GM18519 (cell line): ENCODE results near the gene TMEM132A.

Experiments used
- ATAC-seq: cut with Tn5 transposase; IDR thresholded peaks from one replicate; pipeline ENCODE4 v1.9.1; 2021; ENCODE audit warnings: mild to moderate bottlenecking, moderate library complexity; ENCODE audit not compliant: unreplicated experiment, low FRiP score

The TMEM132A gene

GRCh38 chr11:60921259-60921658 lies 3.0 kb upstream of the TMEM132A start:
- ATAC-seq: no peak

GRCh38 chr11:60921777-60922335 lies 2.4 kb upstream of the TMEM132A start:
- no peak for ATAC-seq

- no peak for ATAC-seq
Measured at GRCh38 chr11:60922906-60923305, 1.4 kb upstream of the TMEM132A start.

- ATAC-seq: no peak
Measured at GRCh38 chr11:60923326-60923725, 934 bp upstream of the TMEM132A start.

- ATAC-seq: no peak
Measured at GRCh38 chr11:60923800-60924109, 505 bp upstream of the TMEM132A start.

- ATAC-seq: no peak
Measured at GRCh38 chr11:60924906-60925853, 920 bp downstream of the TMEM132A start.

GRCh38 chr11:60925868-60926267 lies 1.6 kb downstream of the TMEM132A start:
- ATAC-seq: no peak

GRCh38 chr11:60926500-60926899 lies 2.2 kb downstream of the TMEM132A start:
- ATAC-seq: no peak

- ATAC-seq: no peak
Measured at GRCh38 chr11:60927061-60927592, 2.9 kb downstream of the TMEM132A start.

- ATAC-seq: no peak
Measured at GRCh38 chr11:60927600-60927999, 3.3 kb downstream of the TMEM132A start.

GRCh38 chr11:60928563-60929001 lies 4.3 kb downstream of the TMEM132A start:
- ATAC-seq: no peak

GRCh38 chr11:60929764-60930163 lies 5.5 kb downstream of the TMEM132A start:
- ATAC-seq: no peak

GRCh38 chr11:60930394-60930793 lies 6.1 kb downstream of the TMEM132A start:
- no peak for ATAC-seq

- no peak for ATAC-seq
Measured at GRCh38 chr11:60931917-60932316, 7.7 kb downstream of the TMEM132A start.

- ATAC-seq: no peak
Measured at GRCh38 chr11:60932605-60933356, 8.5 kb downstream of the TMEM132A start.

- ATAC-seq: no peak
Measured at GRCh38 chr11:60933416-60934123, 9.3 kb downstream of the TMEM132A start.

GRCh38 chr11:60934124-60934789 lies 10.0 kb downstream of the TMEM132A start:
- ATAC-seq: no peak

- no peak for ATAC-seq
Measured at GRCh38 chr11:60934790-60935605, 10.7 kb downstream of the TMEM132A start.
